HepG2 (cell line): ENCODE results near the gene C1QTNF6. TPM values are rescaled to one million over a fixed set of nuclear protein-coding genes. Genes with fewer than 3 reads are reported as not detected.

Experiments used
- CHD2 ChIP-seq: IDR thresholded peaks from 2 replicates; pipeline ENCODE4 v1.6.1; 2011; ENCODE audit warnings: low read depth, low read length, improper control_type of control experiment
- CREB1 ChIP-seq, 2 experiments: fragments of 450-650 bp in 1 of 2; IDR thresholded peaks; 2 replicates each; pipeline ENCODE4 v1.6.1; 2016 to 2017; ENCODE audit warnings: control low read depth in 1 of 2, mild to moderate bottlenecking in 1 of 2, missing compliant biosample characterization in 1 of 2, missing genetic modification characterization in 1 of 2
- CREM ChIP-seq, 2 experiments: sonication (generic) in 1 of 2; formaldehyde crosslinking in 1 of 2; IDR thresholded peaks; 2 replicates each; pipeline versions ENCODE4 v1.4.0 to v1.6.1; 2016 to 2020; ENCODE audit warnings: antibody characterized with exemption in 1 of 2, mild to moderate bottlenecking in 1 of 2, missing genetic modification reagents in 1 of 2
- DMAP1 ChIP-seq: IDR thresholded peaks from 2 replicates; pipeline ENCODE4 v1.6.1; 2016
- NFE2L2 ChIP-seq: fragments of 150-350 bp; IDR thresholded peaks from 2 replicates; pipeline ENCODE4 v1.6.1; 2014; ENCODE audit warnings: low read length
- NONO ChIP-seq, 2 experiments: fragments of 450-650 bp in 1 of 2; sonication (generic) in 1 of 2; formaldehyde crosslinking in 1 of 2; IDR thresholded peaks in 1 of 2; conservative IDR thresholded peaks in 1 of 2; 2 replicates each; pipeline versions ENCODE4 v1.6.1 to v1.8.0; 2017 to 2022; ENCODE audit warnings: mild to moderate bottlenecking in 1 of 2, missing genetic modification reagents in 1 of 2, moderate library complexity in 1 of 2
- PHF5A ChIP-seq: IDR thresholded peaks from one replicate; pipeline ENCODE4 v1.6.1; 2018; ENCODE audit warnings: low read depth, missing genetic modification reagents; ENCODE audit not compliant: unreplicated experiment
- TBX2 ChIP-seq: sonication (generic); formaldehyde crosslinking; IDR thresholded peaks from 2 replicates; pipeline ENCODE4 v1.5.0; 2020; ENCODE audit warnings: missing genetic modification reagents, mild to moderate bottlenecking, borderline replicate concordance
- TP53 ChIP-seq: sonication (generic); formaldehyde crosslinking; conservative IDR thresholded peaks from 2 replicates; pipeline ENCODE4 v1.4.0; 2020; ENCODE audit warnings: missing genetic modification reagents
- ZBTB7B ChIP-seq: sonication (generic); formaldehyde crosslinking; IDR thresholded peaks from 2 replicates; pipeline ENCODE4 v1.4.0; 2020; ENCODE audit warnings: missing genetic modification reagents
- ZIK1 ChIP-seq: sonication (generic); formaldehyde crosslinking; IDR thresholded peaks from 2 replicates; pipeline ENCODE4 v1.5.0; 2020; ENCODE audit warnings: mild to moderate bottlenecking, low read depth, missing genetic modification reagents, borderline replicate concordance
- ZNF224 ChIP-seq: sonication (generic); formaldehyde crosslinking; IDR thresholded peaks from 2 replicates; pipeline ENCODE4 v1.5.0; 2020; ENCODE audit warnings: mild to moderate bottlenecking, missing genetic modification reagents
- ZNF343 ChIP-seq: sonication (generic); formaldehyde crosslinking; IDR thresholded peaks from 2 replicates; pipeline ENCODE4 v1.4.0; 2020; ENCODE audit warnings: mild to moderate bottlenecking, missing genetic modification reagents
- ZNF558 ChIP-seq: sonication (generic); formaldehyde crosslinking; IDR thresholded peaks from 2 replicates; pipeline ENCODE4 v1.9.0; 2022; ENCODE audit warnings: mild to moderate bottlenecking, missing genetic modification reagents, borderline replicate concordance
- ZNF589 ChIP-seq: sonication (generic); formaldehyde crosslinking; conservative IDR thresholded peaks from 2 replicates; pipeline ENCODE4 v1.8.0; 2022; ENCODE audit warnings: mild to moderate bottlenecking, moderate library complexity, missing genetic modification reagents
- ZNF629 ChIP-seq: sonication (generic); formaldehyde crosslinking; conservative IDR thresholded peaks from 2 replicates; pipeline ENCODE4 v1.5.0; 2020; ENCODE audit warnings: missing genetic modification reagents
- polyA plus RNA-seq, 8 experiments: library from polyadenylated mRNA; depleted of rRNA in 3 of 8; stranded (reverse) in 7 of 8; unstranded in 1 of 8; fragments of >200 nt; fragmentation: Illumina TruSeq in 4 of 8; extraction: Trizol in 4 of 8; gene quantifications; 2 replicates each; pipeline versions ENCODE4 v1.2.1 to v1.2.3, GENCODE V29; 2011 to 2016; ENCODE audit warnings: low read depth in 4 of 8, missing spikeins in 1 of 8, mixed read lengths in 1 of 8; ENCODE audit not compliant: insufficient read depth in 1 of 8
- total RNA-seq, 5 experiments: library from RNA; depleted of rRNA; stranded (reverse); fragments of >200 nt; fragmentation: Illumina TruSeq; extraction: Trizol; gene quantifications; 2 replicates each; pipeline ENCODE4 v1.2.3, GENCODE V29; 2016; ENCODE audit warnings: low read depth in 1 of 5
- TF ChIP-seq, protein P1 (sequence below): IDR thresholded peaks from 2 replicates; pipeline ENCODE4 v1.6.1; 2016
- TF ChIP-seq, protein P2 (sequence below), 2 experiments: sonication (generic) in 1 of 2; formaldehyde crosslinking in 1 of 2; IDR thresholded peaks; 2 replicates each; pipeline versions ENCODE4 v1.4.0 to v1.6.1; 2016 to 2020; ENCODE audit warnings: borderline replicate concordance in 1 of 2, low read depth in 1 of 2, mild to moderate bottlenecking in 1 of 2, missing genetic modification reagents in 1 of 2
- TF ChIP-seq, protein P3 (sequence below): sonication (generic); formaldehyde crosslinking; IDR thresholded peaks from 2 replicates; pipeline ENCODE4 v1.4.0; 2020; ENCODE audit warnings: mild to moderate bottlenecking, low read depth, missing genetic modification reagents
- TF ChIP-seq, protein P4 (sequence below), 2 experiments: sonication (generic) in 1 of 2; formaldehyde crosslinking in 1 of 2; IDR thresholded peaks; 2 replicates each; pipeline versions ENCODE4 v1.4.0 to v1.6.1; 2018 to 2020; ENCODE audit warnings: missing genetic modification reagents in 2 of 2, borderline replicate concordance in 1 of 2, low read depth in 1 of 2, mild to moderate bottlenecking in 1 of 2, missing biosample characterization in 1 of 2

C1QTNF6 gene
- total and polyA plus RNA-seq, 2 of the 13 experiments (the other 11 are each of a cell fraction or from before 2014, with no cell fraction given): 2.7 to 6.9 TPM

DNA sequence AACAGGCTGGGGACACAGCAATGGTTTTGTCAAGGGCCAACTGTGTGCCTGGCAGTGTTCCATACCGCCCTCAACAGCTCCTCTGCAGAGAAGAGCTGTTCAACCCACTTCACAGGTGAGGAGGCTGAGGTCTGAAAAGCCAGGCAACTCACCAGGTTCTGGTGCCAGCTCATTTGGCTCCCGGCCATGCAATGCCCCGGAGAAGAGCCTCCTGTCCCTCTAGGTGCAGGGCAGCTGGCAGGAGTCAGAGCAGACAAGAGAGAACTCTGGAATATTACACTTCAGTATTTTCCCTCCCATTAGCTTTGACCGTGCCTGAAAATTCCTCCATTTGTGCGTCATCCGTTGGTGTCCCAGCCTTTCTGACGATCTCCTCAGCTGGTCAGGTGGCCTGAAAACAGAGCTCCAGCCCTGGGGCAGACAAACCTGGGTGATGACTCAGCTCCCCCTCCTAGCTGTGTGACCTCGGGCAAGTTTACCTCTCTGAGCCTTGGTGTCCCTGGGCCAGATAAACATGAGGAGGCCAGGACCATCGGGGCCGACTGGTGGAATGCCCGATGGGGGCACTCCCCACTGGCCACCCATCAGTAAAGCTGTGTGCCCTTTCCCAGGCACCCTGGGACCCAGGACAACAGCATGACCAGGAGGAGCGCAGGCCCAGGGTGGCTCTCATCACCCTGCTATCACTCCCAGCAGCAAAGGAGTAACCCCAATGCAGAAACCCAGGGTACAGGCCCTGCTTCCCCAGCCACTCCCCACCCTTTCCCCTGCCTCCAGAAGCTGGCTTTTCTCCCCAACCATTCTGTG is 9.6 kb upstream of the C1QTNF6 start (continued):
- TF ChIP-seq ZNF558 (no peak), TP53 (CRISPR knock-in tag) (no peak), CHD2 (no peak), ZNF224 (CRISPR knock-in tag) (no peak), DMAP1 (CRISPR knock-in tag) (0 out of 2 replicates have a peak, but pooled peaks have one; percentile 13), CREB1 (IDR thresholded peaks at IDR 0.05) (peak; percentile 72), CREB1 (CRISPR knock-in tag; IDR thresholded peaks at IDR 0.05) (no peak), PHF5A (CRISPR knock-in tag) (no peak), ZNF343 (CRISPR knock-in tag) (0 out of 2 replicates have a peak, but pooled peaks have one; percentile 1), TBX2 (CRISPR knock-in tag) (0 out of 2 replicates have a peak, but pooled peaks have one; percentile 11), CREM (IDR thresholded peaks at IDR 0.05) (peak; percentile 36; the same call in 1 of the 2 replicates), CREM (CRISPR knock-in tag; IDR thresholded peaks at IDR 0.05) (no peak), ZNF629 (CRISPR knock-in tag) (peak; percentile 97), NONO (IDR thresholded peaks at IDR 0.05) (no peak), NONO (CRISPR knock-in tag; conservative IDR thresholded peaks at IDR 0.05) (0 out of 2 replicates have a peak, but pooled peaks have one; percentile 14), ZBTB7B (CRISPR knock-in tag) (peak; percentile 9; the same call in 1 of the 2 replicates), ZIK1 (CRISPR knock-in tag) (0 out of 2 replicates have a peak, but pooled peaks have one; percentile 44), NFE2L2 (peak; percentile 4; the same call in 1 of the 2 replicates), ZNF589 (CRISPR knock-in tag) (no peak)
- TF ChIP-seq, protein P1, sequence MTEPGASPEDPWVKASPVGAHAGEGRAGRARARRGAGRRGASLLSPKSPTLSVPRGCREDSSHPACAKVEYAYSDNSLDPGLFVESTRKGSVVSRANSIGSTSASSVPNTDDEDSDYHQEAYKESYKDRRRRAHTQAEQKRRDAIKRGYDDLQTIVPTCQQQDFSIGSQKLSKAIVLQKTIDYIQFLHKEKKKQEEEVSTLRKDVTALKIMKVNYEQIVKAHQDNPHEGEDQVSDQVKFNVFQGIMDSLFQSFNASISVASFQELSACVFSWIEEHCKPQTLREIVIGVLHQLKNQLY (CRISPR knock-in tag): 0 out of 2 replicates have a peak, but pooled peaks have one; percentile 6
- TF ChIP-seq, protein P2, sequence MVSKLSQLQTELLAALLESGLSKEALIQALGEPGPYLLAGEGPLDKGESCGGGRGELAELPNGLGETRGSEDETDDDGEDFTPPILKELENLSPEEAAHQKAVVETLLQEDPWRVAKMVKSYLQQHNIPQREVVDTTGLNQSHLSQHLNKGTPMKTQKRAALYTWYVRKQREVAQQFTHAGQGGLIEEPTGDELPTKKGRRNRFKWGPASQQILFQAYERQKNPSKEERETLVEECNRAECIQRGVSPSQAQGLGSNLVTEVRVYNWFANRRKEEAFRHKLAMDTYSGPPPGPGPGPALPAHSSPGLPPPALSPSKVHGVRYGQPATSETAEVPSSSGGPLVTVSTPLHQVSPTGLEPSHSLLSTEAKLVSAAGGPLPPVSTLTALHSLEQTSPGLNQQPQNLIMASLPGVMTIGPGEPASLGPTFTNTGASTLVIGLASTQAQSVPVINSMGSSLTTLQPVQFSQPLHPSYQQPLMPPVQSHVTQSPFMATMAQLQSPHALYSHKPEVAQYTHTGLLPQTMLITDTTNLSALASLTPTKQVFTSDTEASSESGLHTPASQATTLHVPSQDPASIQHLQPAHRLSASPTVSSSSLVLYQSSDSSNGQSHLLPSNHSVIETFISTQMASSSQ (IDR thresholded peaks at IDR 0.05; ENCODE audit: low read depth): no peak
- TF ChIP-seq, protein P2 (CRISPR knock-in tag; IDR thresholded peaks at IDR 0.05; ENCODE audit: borderline replicate concordance): 0 out of 2 replicates have a peak, but pooled peaks have one; percentile 39
- TF ChIP-seq, protein P3, sequence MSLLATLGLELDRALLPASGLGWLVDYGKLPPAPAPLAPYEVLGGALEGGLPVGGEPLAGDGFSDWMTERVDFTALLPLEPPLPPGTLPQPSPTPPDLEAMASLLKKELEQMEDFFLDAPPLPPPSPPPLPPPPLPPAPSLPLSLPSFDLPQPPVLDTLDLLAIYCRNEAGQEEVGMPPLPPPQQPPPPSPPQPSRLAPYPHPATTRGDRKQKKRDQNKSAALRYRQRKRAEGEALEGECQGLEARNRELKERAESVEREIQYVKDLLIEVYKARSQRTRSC (CRISPR knock-in tag): no peak
- TF ChIP-seq, protein P4, sequence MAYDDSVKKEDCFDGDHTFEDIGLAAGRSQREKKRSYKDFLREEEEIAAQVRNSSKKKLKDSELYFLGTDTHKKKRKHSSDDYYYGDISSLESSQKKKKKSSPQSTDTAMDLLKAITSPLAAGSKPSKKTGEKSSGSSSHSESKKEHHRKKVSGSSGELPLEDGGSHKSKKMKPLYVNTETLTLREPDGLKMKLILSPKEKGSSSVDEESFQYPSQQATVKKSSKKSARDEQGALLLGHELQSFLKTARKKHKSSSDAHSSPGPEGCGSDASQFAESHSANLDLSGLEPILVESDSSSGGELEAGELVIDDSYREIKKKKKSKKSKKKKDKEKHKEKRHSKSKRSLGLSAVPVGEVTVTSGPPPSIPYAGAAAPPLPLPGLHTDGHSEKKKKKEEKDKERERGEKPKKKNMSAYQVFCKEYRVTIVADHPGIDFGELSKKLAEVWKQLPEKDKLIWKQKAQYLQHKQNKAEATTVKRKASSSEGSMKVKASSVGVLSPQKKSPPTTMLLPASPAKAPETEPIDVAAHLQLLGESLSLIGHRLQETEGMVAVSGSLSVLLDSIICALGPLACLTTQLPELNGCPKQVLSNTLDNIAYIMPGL (CRISPR knock-in tag; IDR thresholded peaks at IDR 0.05; ENCODE audit: borderline replicate concordance in 1 of 2, low read depth in 1 of 2): no peak
